IMR-90 (cell line): ENCODE measurements around the gene CNPY3. TPM values are rescaled to one million over a fixed set of nuclear protein-coding genes. Genes with fewer than 3 reads are reported as not detected.

Experiments
- ATAC-seq: fragments of 200-7000 bp; cut with Tn5 transposase; 2 replicates; pipeline ENCODE4 v1.9.1; 2020; ENCODE audit warnings: low read depth, mild to moderate bottlenecking, moderate library complexity
- BruUV-seq: library from RNA; stranded (reverse); fragments of 400-500 nt; replicated peaks from 2 replicates; lab custom pipeline; 2021; lab: Mats Ljungman, UMichigan
- CTCF ChIA-PET: fragments of 300-600 bp; formaldehyde crosslinking; extraction: SDS; loops from one replicate; lab custom pipeline; 2021; ENCODE audit warnings: antibody characterized with exemption; lab: Yijun Ruan, JAX
- POLR2A ChIA-PET: fragments of 300-600 bp; sonication (Branson Sonifier 250); formaldehyde crosslinking; loops from one replicate; lab custom pipeline; 2022; ENCODE audit warnings: antibody characterized with exemption; ENCODE audit not compliant: unreplicated experiment; lab: Charles Lee
- DNase-seq: peaks from one replicate; pipeline ENCODE4 v3.0.0; 2013
- H2AFZ ChIP-seq: replicated peaks from 2 replicates; pipeline ENCODE3; 2013; ENCODE audit warnings: low read length, mild to moderate bottlenecking; ENCODE audit not compliant: poor library complexity
- H2AK5ac ChIP-seq: 2 replicates; pipeline ENCODE4 v1.6.1; 2013; ENCODE audit warnings: low read depth, low read length, inconsistent platforms
- H2AK9ac ChIP-seq: replicated peaks from 2 replicates; pipeline ENCODE3; 2013; ENCODE audit warnings: mild to moderate bottlenecking, low read depth, low read length, moderate library complexity; ENCODE audit not compliant: poor library complexity
- H2BK120ac ChIP-seq: 2 replicates; pipeline ENCODE4 v1.6.1; 2013; ENCODE audit warnings: low read depth, low read length, inconsistent platforms
- H2BK15ac ChIP-seq: 3 replicates; pipeline ENCODE4 v1.6.1; 2013; ENCODE audit warnings: low read depth, low read length, inconsistent platforms
- H2BK20ac ChIP-seq: 2 replicates; pipeline ENCODE4 v1.6.1; 2013; ENCODE audit warnings: low read depth, mild to moderate bottlenecking, inconsistent platforms, low read length, moderate library complexity
- H2BK5ac ChIP-seq: 2 replicates; pipeline ENCODE4 v1.6.1; 2013; ENCODE audit warnings: mild to moderate bottlenecking, low read depth, low read length, inconsistent platforms; ENCODE audit not compliant: poor library complexity, severe bottlenecking
- H3K14ac ChIP-seq: replicated peaks from 2 replicates; pipeline ENCODE4 v1.6.1; 2013; ENCODE audit warnings: low read depth, low read length, inconsistent platforms
- H3K18ac ChIP-seq: 2 replicates; pipeline ENCODE4 v1.6.1; 2013; ENCODE audit warnings: low read depth, low read length, control low read depth
- H3K23ac ChIP-seq: 2 replicates; pipeline ENCODE4 v1.6.1; 2013; ENCODE audit warnings: low read depth, low read length, inconsistent platforms
- H3K27ac ChIP-seq: 2 replicates; pipeline ENCODE4 v1.5.1; 2013; ENCODE audit warnings: mild to moderate bottlenecking, control low read depth, low read length; ENCODE audit not compliant: insufficient read depth
- H3K27me3 ChIP-seq: 2 replicates; pipeline ENCODE4 v1.6.1; 2013; ENCODE audit warnings: low read length; ENCODE audit not compliant: control insufficient read depth, insufficient read depth
- H3K36me3 ChIP-seq: 2 replicates; pipeline ENCODE4 v1.6.1; 2013; ENCODE audit warnings: low read length, mixed read lengths; ENCODE audit not compliant: control insufficient read depth, insufficient read depth
- H3K4ac ChIP-seq: 2 replicates; pipeline ENCODE4 v1.6.1; 2013; ENCODE audit warnings: low read depth, low read length, inconsistent platforms
- H3K4me1 ChIP-seq: 2 replicates; pipeline ENCODE4 v1.6.1; 2013; ENCODE audit warnings: low read length, mixed read lengths; ENCODE audit not compliant: control insufficient read depth, insufficient read depth
- H3K4me2 ChIP-seq: 2 replicates; pipeline ENCODE4 v1.6.1; 2013; ENCODE audit warnings: low read depth, mild to moderate bottlenecking, control low read depth, low read length, moderate library complexity
- H3K4me3 ChIP-seq: 2 replicates; pipeline ENCODE4 v1.5.1; 2013; ENCODE audit warnings: low read depth, mild to moderate bottlenecking, control low read depth, low read length, moderate library complexity; ENCODE audit not compliant: insufficient read depth
- H3K56ac ChIP-seq: 2 replicates; pipeline ENCODE4 v1.6.1; 2013; ENCODE audit warnings: low read length, inconsistent platforms; ENCODE audit not compliant: insufficient read depth; ENCODE audit errors: extremely low read depth
- H3K79me1 ChIP-seq, 2 experiments: 2 replicates each; pipeline ENCODE4 v1.6.1; 2013; ENCODE audit warnings: low read length in 2 of 2, inconsistent platforms in 1 of 2, low read depth in 1 of 2
- H3K9ac ChIP-seq: 2 replicates; pipeline ENCODE4 v1.6.1; 2013; ENCODE audit warnings: low read depth, low read length, control low read depth
- H3K9me1 ChIP-seq: 2 replicates; pipeline ENCODE4 v1.6.1; 2013; ENCODE audit warnings: low read length, inconsistent platforms; ENCODE audit not compliant: insufficient read depth
- H3K9me3 ChIP-seq: 2 replicates; pipeline ENCODE4 v1.6.1; 2013; ENCODE audit warnings: low read length; ENCODE audit not compliant: control insufficient read depth, insufficient read depth
- H4K20me1 ChIP-seq: 2 replicates; pipeline ENCODE4 v1.6.1; 2013; ENCODE audit warnings: low read length, inconsistent platforms; ENCODE audit not compliant: insufficient read depth
- H4K5ac ChIP-seq: 2 replicates; pipeline ENCODE4 v1.6.1; 2013; ENCODE audit warnings: mild to moderate bottlenecking, low read depth, low read length, control low read depth
- H4K8ac ChIP-seq, 2 experiments: 2 replicates each; pipeline ENCODE4 v1.6.1; 2013; ENCODE audit warnings: low read depth in 2 of 2, low read length in 2 of 2, control low read depth in 1 of 2, inconsistent platforms in 1 of 2
- H4K91ac ChIP-seq: 2 replicates; pipeline ENCODE4 v1.6.1; 2013; ENCODE audit warnings: low read depth, low read length, inconsistent platforms; ENCODE audit not compliant: insufficient read depth
- BHLHE40 ChIP-seq: fragments of 150-350 bp; IDR thresholded peaks from 2 replicates; pipeline ENCODE4 v1.6.1; 2016; ENCODE audit warnings: mild to moderate bottlenecking, low read depth, low read length
- CEBPB ChIP-seq: IDR thresholded peaks from 2 replicates; pipeline ENCODE4 v1.6.1; 2012; ENCODE audit warnings: low read depth, low read length, improper control_type of control experiment
- CHD1 ChIP-seq: IDR thresholded peaks from 2 replicates; pipeline ENCODE4 v1.6.1; 2012; ENCODE audit warnings: low read depth, low read length, improper control_type of control experiment
- CTCF ChIP-seq: conservative IDR thresholded peaks from 2 replicates; pipeline ENCODE4 v1.5.1; 2012; ENCODE audit warnings: mild to moderate bottlenecking, low read depth, low read length, improper control_type of control experiment
- ELK1 ChIP-seq: fragments of 150-350 bp; IDR thresholded peaks from 2 replicates; pipeline ENCODE4 v1.6.1; 2016; ENCODE audit warnings: low read depth, mild to moderate bottlenecking, low read length, moderate library complexity, borderline replicate concordance
- FOS ChIP-seq: fragments of 150-350 bp; IDR thresholded peaks from 2 replicates; pipeline ENCODE4 v1.6.1; 2016; ENCODE audit warnings: low read depth, low read length
- MAFK ChIP-seq: IDR thresholded peaks from 2 replicates; pipeline ENCODE4 v1.6.1; 2012; ENCODE audit warnings: low read depth, low read length, improper control_type of control experiment
- MAZ ChIP-seq: IDR thresholded peaks from 2 replicates; pipeline ENCODE4 v1.6.1; 2012; ENCODE audit warnings: low read depth, mild to moderate bottlenecking, low read length, improper control_type of control experiment, moderate library complexity, borderline replicate concordance
- MXI1 ChIP-seq: IDR thresholded peaks from 2 replicates; pipeline ENCODE4 v1.6.1; 2012; ENCODE audit warnings: low read depth, mild to moderate bottlenecking, low read length, moderate library complexity, borderline replicate concordance
- NFE2L2 ChIP-seq: fragments of 150-350 bp; IDR thresholded peaks from 2 replicates; pipeline ENCODE4 v1.6.1; 2016; ENCODE audit warnings: low read depth, mild to moderate bottlenecking, low read length
- POLR2A ChIP-seq: IDR thresholded peaks from 2 replicates; pipeline ENCODE4 v1.6.1; 2012; ENCODE audit warnings: mild to moderate bottlenecking, low read depth, low read length
- RAD21 ChIP-seq: IDR thresholded peaks from 2 replicates; pipeline ENCODE4 v1.6.1; 2012; ENCODE audit warnings: low read length, improper control_type of control experiment
- RCOR1 ChIP-seq: IDR thresholded peaks from 2 replicates; pipeline ENCODE4 v1.6.1; 2012; ENCODE audit warnings: mild to moderate bottlenecking, low read length, improper control_type of control experiment; ENCODE audit not compliant: insufficient replicate concordance
- RFX5 ChIP-seq: IDR thresholded peaks from 2 replicates; pipeline ENCODE4 v1.8.0; 2012; ENCODE audit warnings: low read depth, mild to moderate bottlenecking, low read length, moderate library complexity
- SMC3 ChIP-seq: fragments of 150-350 bp; IDR thresholded peaks from 2 replicates; pipeline ENCODE4 v1.6.1; 2016; ENCODE audit warnings: low read depth, mild to moderate bottlenecking, antibody characterized with exemption, low read length, moderate library complexity
- USF2 ChIP-seq: fragments of 150-350 bp; IDR thresholded peaks from 2 replicates; pipeline ENCODE4 v1.6.1; 2017; ENCODE audit warnings: mild to moderate bottlenecking, antibody characterized with exemption, low read length, low read depth
- WGBS, 2 experiments: methylation state at CpG; one replicate each; pipeline versions ENCODE4 v1.1.5 to v1.1.7; 2013; ENCODE audit warnings: missing lambda C conversion rate in 2 of 2; ENCODE audit not compliant: insufficient read length in 1 of 2; ENCODE audit errors: extremely low coverage in 2 of 2; 5-methylcytosine and 5-hydroxymethylcytosine counted together
- dilution Hi-C: fragments of 300-500 bp; cut with HindIII; formaldehyde crosslinking; loops from one replicate; pipeline ENCODE4 v1.14.3; 2018; ENCODE audit warnings: low sequenced_read_pairs; ENCODE audit not compliant: unreplicated experiment
- in situ Hi-C: fragments of 300-500 bp; cut with MboI; formaldehyde crosslinking; loops from 3 replicates; pipeline ENCODE4 v1.14.3; 2019; ENCODE audit warnings: low sequenced_read_pairs, inconsistent platforms, mixed read lengths
- intact Hi-C: fragments of 100-400 bp; cut with micrococcal nuclease; formaldehyde crosslinking; loops from 2 replicates; pipeline ENCODE4 v1.10.0; 2022
- polyA plus RNA-seq, 3 experiments: library from polyadenylated mRNA; depleted of rRNA; stranded (reverse); fragments of >200 nt; gene quantifications; 2 replicates each; pipeline ENCODE4 v1.2.3, GENCODE V29; 2012; ENCODE audit warnings: low replicate concordance in 1 of 3
- total RNA-seq: library from RNA; depleted of rRNA; stranded (reverse); fragments of >200 nt; gene quantifications from 2 replicates; pipeline ENCODE4 v1.2.3, GENCODE V29; 2012

CNPY3 gene
- total and polyA plus RNA-seq, 2 of the 4 experiments (the other 2 are of a cell fraction): 13.3 to 39.2 TPM

GRCh38 chr6:42967228-42967627 is 37.9 kb downstream of the CNPY3 start:
- ATAC-seq: no peak
- H3K9me3 ChIP-seq: no peaks in the 10 kb centered on the region
- intact Hi-C loops: no loop called here

More at GRCh38 chr6:42967228-42967627, 37.9 kb downstream of the CNPY3 start:
- Histone ChIP-seq H3K27ac (no peak overlapping the region), H3K18ac (no peak overlapping the region), H4K5ac (no peak overlapping the region), H3K9me1 (peaks cover 26% of the 10 kb centered on the region), H2BK15ac (no peak overlapping the region), H3K23ac (no peak overlapping the region), H3K36me3 (peaks cover 48% of the 10 kb centered on the region), H2AK9ac (no peak overlapping the region), H3K4ac (no peak overlapping the region), H3K56ac (no peak overlapping the region), H2AFZ (no peak overlapping the region), H2AK5ac (no peak overlapping the region), H3K4me3 (no peak overlapping the region), H3K9ac (no peak overlapping the region), H2BK5ac (no peak overlapping the region), H2BK20ac (no peak overlapping the region), H3K4me1 (peaks cover 18% of the 10 kb centered on the region), H3K14ac (no peak overlapping the region), H4K20me1 (peaks cover 9% of the 10 kb centered on the region; the same call in 1 of the 2 replicates), H4K91ac (no peak overlapping the region), H3K79me1 (peaks cover 4 to 28% of the 10 kb centered on the region in 2 experiments; a peak in 3 of 4 replicates), H2BK120ac (no peak overlapping the region), H3K27me3 (no peaks in the 10 kb centered on the region), H3K4me2 (no peak overlapping the region), H4K8ac (no peak overlapping the region)
- no CpG with 5 or more reads among the region's 11 CpGs for WGBS, 2 experiments
- POLR2A ChIA-PET: interaction anchor here (0.6 kb wide), 1 partner anchor 22 kb away, joined by 7 read pairs; no protein-coding TSS in a partner anchor
- DNase-seq: no peak
- dilution Hi-C loops: no loop called here
- in situ Hi-C loops: no loop called here
- CTCF ChIA-PET: no interaction called here
- TF ChIP-seq CTCF: no peak
- no peak for TF ChIP-seq USF2
- no peak for TF ChIP-seq CHD1
- TF ChIP-seq RCOR1: no peak
- TF ChIP-seq SMC3: no peak
- no peak for TF ChIP-seq MXI1
- TF ChIP-seq MAFK: no peak
- no peak for TF ChIP-seq FOS
- no peak for TF ChIP-seq ELK1
- no peak for TF ChIP-seq RFX5
- TF ChIP-seq RAD21: no peak
- no peak for TF ChIP-seq POLR2A
- no peak for TF ChIP-seq NFE2L2
- TF ChIP-seq BHLHE40: no peak
- no peak for TF ChIP-seq MAZ
- no peak for TF ChIP-seq CEBPB
- no TSS peak for BruUV-seq
